Neural cell (in vitro differentiated cells): ENCODE results near the gene SPATA45. TPM values are rescaled to one million over a fixed set of nuclear protein-coding genes. Genes with fewer than 3 reads are reported as not detected.

Experiments used
- H2AFZ ChIP-seq: fragments of 200-600, 300-800 bp; sonication (generic), shearing (Covaris generic); 2 replicates; pipeline ENCODE4 v1.6.0; 2014; ENCODE audit warnings: low read depth, mild to moderate bottlenecking, antibody characterized with exemption, low read length, moderate library complexity
- H3F3A ChIP-seq: fragments of 200-600 bp; shearing (Covaris generic); 2 replicates; pipeline ENCODE4 v1.6.1; 2016; ENCODE audit warnings: mild to moderate bottlenecking, moderate library complexity, mixed read lengths, antibody characterized with exemption, low read length; ENCODE audit not compliant: insufficient read depth, poor library complexity, severe bottlenecking
- H3K27ac ChIP-seq: fragments of 200-600, 300-800 bp; sonication (generic), shearing (Covaris generic); 2 replicates; pipeline ENCODE4 v1.5.1; 2014; ENCODE audit warnings: mild to moderate bottlenecking, low read length, moderate library complexity
- H3K27me3 ChIP-seq: fragments of 300-800, 200-600 bp; sonication (generic), shearing (Covaris generic); 2 replicates; pipeline ENCODE4 v1.6.0; 2014; ENCODE audit warnings: mild to moderate bottlenecking, low read depth, low read length, moderate library complexity; ENCODE audit not compliant: insufficient read depth
- H3K36me3 ChIP-seq: fragments of 300-800, 200-600 bp; sonication (generic), shearing (Covaris generic); 2 replicates; pipeline ENCODE4 v1.5.1; 2014; ENCODE audit warnings: mild to moderate bottlenecking, antibody characterized with exemption, low read length, moderate library complexity; ENCODE audit not compliant: insufficient read depth
- H3K4me2 ChIP-seq: fragments of 300-800, 200-600 bp; sonication (generic), shearing (Covaris generic); 2 replicates; pipeline ENCODE4 v1.6.0; 2014; ENCODE audit warnings: mild to moderate bottlenecking, low read length
- H3K4me3 ChIP-seq: fragments of 300-800, 200-600 bp; sonication (generic), shearing (Covaris generic); 2 replicates; pipeline ENCODE4 v1.5.1; 2014; ENCODE audit warnings: mild to moderate bottlenecking, low read length, moderate library complexity
- H3K79me2 ChIP-seq: fragments of 200-600 bp; shearing (Covaris generic); replicated peaks from 2 replicates; pipeline ENCODE4 v1.6.0; 2014; ENCODE audit warnings: mild to moderate bottlenecking, low read length, moderate library complexity; ENCODE audit not compliant: insufficient read depth
- H3K9ac ChIP-seq: fragments of 300-800, 200-600 bp; sonication (generic), shearing (Covaris generic); 2 replicates; pipeline ENCODE4 v1.6.1; 2016; ENCODE audit warnings: mild to moderate bottlenecking, low read length, mixed read lengths
- H3K9me2 ChIP-seq: fragments of 200-600 bp; shearing (Covaris generic); 2 replicates; pipeline ENCODE4 v1.6.1; 2016; ENCODE audit warnings: mild to moderate bottlenecking, low read length, mixed read lengths; ENCODE audit not compliant: insufficient read depth
- H3K9me3 ChIP-seq: fragments of 200-600, 300-800 bp; sonication (generic), shearing (Covaris generic); 2 replicates; pipeline ENCODE4 v1.6.1; 2016; ENCODE audit warnings: mild to moderate bottlenecking, mixed run types, low read length, moderate library complexity, mixed read lengths
- H4K20me1 ChIP-seq: fragments of 200-600 bp; shearing (Covaris generic); 2 replicates; pipeline ENCODE4 v1.6.1; 2016; ENCODE audit warnings: mild to moderate bottlenecking, mixed run types; ENCODE audit not compliant: insufficient read depth
- CTCF ChIP-seq: fragments of 450-650 bp; IDR thresholded peaks from 2 replicates; pipeline ENCODE4 v1.5.1; 2014; ENCODE audit warnings: antibody characterized with exemption, mild to moderate bottlenecking, moderate library complexity; ENCODE audit not compliant: poor library complexity, severe bottlenecking
- EP300 ChIP-seq: fragments of 450-650 bp; conservative IDR thresholded peaks from 2 replicates; pipeline ENCODE4 v1.6.1; 2014; ENCODE audit warnings: antibody characterized with exemption, mild to moderate bottlenecking, moderate library complexity; ENCODE audit not compliant: poor library complexity, severe bottlenecking
- EZH2 ChIP-seq: fragments of 200-600, 300-800 bp; shearing (Covaris generic), sonication (generic); IDR thresholded peaks from 2 replicates; pipeline ENCODE4 v1.6.1; 2014; ENCODE audit warnings: antibody characterized with exemption, low read length, borderline replicate concordance, mild to moderate bottlenecking; ENCODE audit not compliant: insufficient read depth, poor library complexity, severe bottlenecking
- MXI1 ChIP-seq: fragments of 450-650 bp; conservative IDR thresholded peaks from 2 replicates; pipeline ENCODE4 v1.6.1; 2014; ENCODE audit warnings: antibody characterized with exemption, mild to moderate bottlenecking; ENCODE audit not compliant: poor library complexity, severe bottlenecking
- POLR2AphosphoS5 ChIP-seq: IDR thresholded peaks from 2 replicates; pipeline ENCODE4 v1.6.1; 2012
- RAD21 ChIP-seq: fragments of 450-650 bp; conservative IDR thresholded peaks from 2 replicates; pipeline ENCODE4 v1.6.1; 2014; ENCODE audit warnings: antibody characterized with exemption, mild to moderate bottlenecking, moderate library complexity
- REST ChIP-seq: IDR thresholded peaks from 2 replicates; pipeline ENCODE4 v1.6.1; 2012; ENCODE audit warnings: borderline replicate concordance
- SMC3 ChIP-seq: fragments of 450-650 bp; conservative IDR thresholded peaks from 2 replicates; pipeline ENCODE4 v1.6.1; 2014; ENCODE audit warnings: antibody characterized with exemption, mild to moderate bottlenecking, moderate library complexity; ENCODE audit not compliant: poor library complexity
- TAF1 ChIP-seq: IDR thresholded peaks from 2 replicates; pipeline ENCODE4 v1.6.1; 2012; ENCODE audit warnings: low read depth
- polyA plus RNA-seq: library from polyadenylated mRNA; depleted of rRNA; stranded (reverse); fragments of >200 nt; gene quantifications from 2 replicates; pipeline ENCODE4 v1.2.3, GENCODE V29; 2014

The SPATA45 gene
- polyA plus RNA-seq, 1 donor from 2014 or later = not detected

- Histone ChIP-seq H3K79me2 (no peaks in the 10 kb centered on the region), H3K9me3 (no peaks in the 10 kb centered on the region), H3K4me3 (no peak overlapping the region), H4K20me1 (no peaks in the 10 kb centered on the region), H3F3A (no peaks in the 10 kb centered on the region), H3K4me2 (no peak overlapping the region), H2AFZ (no peak overlapping the region), H3K9me2 (no peaks in the 10 kb centered on the region), H3K27ac (no peak overlapping the region), H3K27me3 (no peaks in the 10 kb centered on the region), H3K9ac (no peak overlapping the region), H3K36me3 (no peaks in the 10 kb centered on the region)
- no peak for TF ChIP-seq CTCF
- TF ChIP-seq TAF1 = no peak
- no peak for TF ChIP-seq MXI1
- TF ChIP-seq EP300 = no peak
- no peak for TF ChIP-seq POLR2AphosphoS5
- no peak for TF ChIP-seq EZH2
- no peak for TF ChIP-seq REST
- no peak for TF ChIP-seq RAD21
- no peak for TF ChIP-seq SMC3
Observed at GRCh38 chr1:212819726-212820125, 27.7 kb downstream of the SPATA45 start.

- Histone ChIP-seq H3K4me3 (no peak overlapping the region), H3K9ac (no peak overlapping the region), H2AFZ (no peak overlapping the region), H3K27me3 (no peaks in the 10 kb centered on the region), H3F3A (no peaks in the 10 kb centered on the region), H3K27ac (no peak overlapping the region), H3K36me3 (no peaks in the 10 kb centered on the region), H4K20me1 (no peaks in the 10 kb centered on the region), H3K79me2 (no peaks in the 10 kb centered on the region), H3K9me3 (no peaks in the 10 kb centered on the region), H3K4me2 (no peak overlapping the region), H3K9me2 (no peaks in the 10 kb centered on the region)
- TF ChIP-seq POLR2AphosphoS5 (no peak), EZH2 (no peak), SMC3 (no peak), MXI1 (no peak), EP300 (no peak), RAD21 (no peak), CTCF (no peak), REST (no peak), TAF1 (no peak)
Observed at GRCh38 chr1:212816567-212817278, 30.7 kb downstream of the SPATA45 start.
